Measurements from ENCODE around the gene RARS2. TPM values are rescaled to one million over a fixed set of nuclear protein-coding genes. Genes with fewer than 3 reads are reported as not detected.

RARS2 gene
- total and polyA plus RNA-seq, 2 donors (not counting 3 experiments of a cell fraction or from before 2014, with no cell fraction given) = 7.4 to 33.7 TPM

GRCh38 chr6:87561017-87561416, 28.8 kb downstream of the RARS2 start:
- CTCF ChIA-PET = no interaction called here

More at GRCh38 chr6:87561017-87561416, 28.8 kb downstream of the RARS2 start:
- Histone ChIP-seq H3K9me1 (replicated peaks; ENCODE audit: control insufficient read depth, extremely low read depth, insufficient read depth, low read length) (no peaks in the 10 kb centered on the region), H3K36me3 (ENCODE audit: control insufficient read depth in 2 of 2, extremely low read depth in 1 of 2, insufficient read depth in 2 of 2, low read length in 2 of 2) (peaks cover 0 to 3% of the 10 kb centered on the region in 2 experiments), H2AFZ (ENCODE audit: low read depth, low read length) (no peak overlapping the region), H4K20me1 (replicated peaks; ENCODE audit: control insufficient read depth, extremely low read depth, insufficient read depth, low read length) (no peaks in the 10 kb centered on the region), H3K9ac (replicated peaks; ENCODE audit: extremely low read depth, insufficient read depth, low read length) (no peak overlapping the region), H3K27ac (ENCODE audit: insufficient read depth, low read depth, low read length) (no peak overlapping the region), H3K4me1 (ENCODE audit: control insufficient read depth, extremely low read depth, insufficient read depth, low read length) (no peaks in the 10 kb centered on the region), H3K27me3 (ENCODE audit: control insufficient read depth in 2 of 2, insufficient read depth in 2 of 2, low read length in 2 of 2) (no peaks in the 10 kb centered on the region), H3K9me3 (replicated peaks; ENCODE audit: control insufficient read depth, insufficient read depth, low read length) (no peaks in the 10 kb centered on the region), H3K79me2 (ENCODE audit: control insufficient read depth, insufficient read depth, low read length) (peaks cover 5% of the 10 kb centered on the region), H3K4me3 (replicated peaks in 1 of 3; ENCODE audit: insufficient read depth in 1 of 3, low read depth in 1 of 3, low read length in 3 of 3) (no peak overlapping the region), H3K4me2 (ENCODE audit: insufficient read depth, low read length) (no peak overlapping the region)
- FAIRE-seq (no peak), DNase-seq (ENCODE audit: low read depth, low spot score) (no peak)
- TF ChIP-seq MYC (IDR thresholded peaks at IDR 0.05; ENCODE audit: low read depth, low read length) (no peak), EZH2 (IDR thresholded peaks at IDR 0.05; ENCODE audit: borderline replicate concordance, low read depth, low read length, severe bottlenecking) (no peak), FOS (IDR thresholded peaks at IDR 0.05; ENCODE audit: borderline replicate concordance, insufficient read depth, low read length) (no peak), CTCF (IDR thresholded peaks at IDR 0.05; ENCODE audit: extremely low read depth in 1 of 2, insufficient read depth in 1 of 2, low read depth in 1 of 2, low read length in 2 of 2) (no peak), GATA2 (IDR thresholded peaks at IDR 0.05; ENCODE audit: insufficient read depth, insufficient read length, low read depth, low read length) (no peak), POLR2A (IDR thresholded peaks at IDR 0.05; ENCODE audit: low read depth, low read length) (no peak), MAX (IDR thresholded peaks at IDR 0.05; ENCODE audit: insufficient read depth, insufficient read length) (no peak), JUN (IDR thresholded peaks at IDR 0.05; ENCODE audit: borderline replicate concordance, insufficient read depth, insufficient read length, low read depth) (no peak), POLR2AphosphoS5 (IDR thresholded peaks at IDR 0.05; ENCODE audit: insufficient read depth, low read depth, low read length) (no peak)
- intact Hi-C loops (cut with micrococcal nuclease) = no loop called here
- BruUV-seq (replicated peaks) = no TSS peak
- dilution Hi-C loops (cut with MboI; ENCODE audit: extremely low pct_ligation_motif_present, low sequenced_read_pairs) = no loop called here
- POLR2A ChIA-PET = no interaction called here
